ENCODE results near the gene DEFB113. TPM values are rescaled to one million over a fixed set of nuclear protein-coding genes. Genes with fewer than 3 reads are reported as not detected.

The DEFB113 gene
- total RNA-seq, result not detected in 2 replicates

GRCh38 chr6:49969605-49970004, at the start of gene DEFB113:
Gene DEFB113 (minus strand): TSS chr6:49969625. CDS start chr6:49969625, 0 bp downstream.

DNA sequence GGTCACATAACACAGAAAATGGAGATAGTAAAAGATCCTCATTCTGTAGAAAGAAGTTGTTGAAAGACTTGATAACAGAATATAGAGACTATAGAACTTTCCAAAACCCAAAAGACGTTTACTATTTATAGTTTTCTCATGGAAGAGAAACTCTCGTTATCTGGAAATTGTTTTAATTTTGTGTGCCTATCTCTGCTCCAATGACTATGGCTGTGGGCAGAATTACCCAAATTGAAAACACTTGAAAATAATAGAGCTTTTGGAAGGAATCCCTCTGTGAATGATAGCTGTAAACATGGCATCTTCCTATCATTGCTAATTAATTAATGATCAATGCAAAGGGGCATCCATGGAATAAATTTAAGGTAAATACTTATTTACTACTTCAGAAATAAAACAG, 5.4 kb downstream of the DEFB113 start, which contains the start of gene DEFB114:
TSS of gene DEFB114 (minus strand) at position 101 of the 400 bp plus-strand sequence. CDS start at position 42, 59 bp downstream.

Other genes starting within 250 kb of the DEFB113 start
- 0.09 and 0.35 TPM in 2 replicates for gene CRISP3, start 225.2 kb downstream of the DEFB113 start, total RNA-seq
- gene PGK2, start 182.3 kb downstream of the DEFB113 start, total RNA-seq, result not detected in 2 replicates
- not detected in 2 replicates for gene CRISP1, start 103.1 kb downstream of the DEFB113 start, total RNA-seq
- gene DEFB114, start 5.5 kb downstream of the DEFB113 start, total RNA-seq, result not detected in 2 replicates
- gene DEFB110, start 52.4 kb upstream of the DEFB113 start, total RNA-seq, result not detected in 2 replicates
- not detected in 2 replicates for gene DEFB112, start 80.3 kb upstream of the DEFB113 start, total RNA-seq